Raji (cell line): ENCODE measurements around the gene AGPAT3.

ENCODE experiments used
- POLR2A ChIP-seq: IDR thresholded peaks from 2 replicates; pipeline ENCODE4 v1.6.1; 2011; ENCODE audit warnings: low read depth, low read length, control low read depth; ENCODE audit not compliant: insufficient read depth

Gene AGPAT3

GRCh38 chr21:43994085-43994484, 129.1 kb downstream of the AGPAT3 start:
- TF ChIP-seq POLR2A = no peak

- no peak for TF ChIP-seq POLR2A
These were observed 129.6 kb downstream of the AGPAT3 start for GRCh38 chr21:43994646-43995045.

- TF ChIP-seq POLR2A = no peak
These were observed 130.6 kb downstream of the AGPAT3 start for GRCh38 chr21:43995521-43996105.

- no peak for TF ChIP-seq POLR2A
These were observed 133.0 kb downstream of the AGPAT3 start for GRCh38 chr21:43997766-43998742.

GRCh38 chr21:44000360-44000759, 135.3 kb downstream of the AGPAT3 start:
- no peak for TF ChIP-seq POLR2A

GRCh38 chr21:44002511-44002910, 137.5 kb downstream of the AGPAT3 start:
- TF ChIP-seq POLR2A = no peak

- no peak for TF ChIP-seq POLR2A
These were observed 138.4 kb downstream of the AGPAT3 start for GRCh38 chr21:44003307-44003966.

- TF ChIP-seq POLR2A = no peak
These were observed 140.0 kb downstream of the AGPAT3 start for GRCh38 chr21:44005071-44005470.

- no peak for TF ChIP-seq POLR2A
These were observed 140.6 kb downstream of the AGPAT3 start for GRCh38 chr21:44005593-44005992.

- no peak for TF ChIP-seq POLR2A
These were observed 141.1 kb downstream of the AGPAT3 start for GRCh38 chr21:44006017-44006619.

- no peak for TF ChIP-seq POLR2A
These were observed 141.6 kb downstream of the AGPAT3 start for GRCh38 chr21:44006656-44007055.

- 0 out of 2 replicates have a peak, but pooled peaks have one; percentile 16 for TF ChIP-seq POLR2A
These were observed 145.4 kb downstream of the AGPAT3 start for GRCh38 chr21:44010429-44010828.

GRCh38 chr21:44011123-44011522, 146.1 kb downstream of the AGPAT3 start:
- no peak for TF ChIP-seq POLR2A

- peak; percentile 92 for TF ChIP-seq POLR2A
These were observed 146.8 kb downstream of the AGPAT3 start, which contains the start of gene TRAPPC10 for GRCh38 chr21:44011579-44012473. Gene TRAPPC10 (plus strand): TSS chr21:44012309. CDS start chr21:44012494, 185 bp downstream.
